ENCODE data around the gene GLI2. TPM values are rescaled to one million over a fixed set of nuclear protein-coding genes. Genes with fewer than 3 reads are reported as not detected.

GLI2 gene
- total and polyA plus RNA-seq, 2 of the 13 experiments (the other 11 are each of a cell fraction or from before 2014, with no cell fraction given): not detected

DNA sequence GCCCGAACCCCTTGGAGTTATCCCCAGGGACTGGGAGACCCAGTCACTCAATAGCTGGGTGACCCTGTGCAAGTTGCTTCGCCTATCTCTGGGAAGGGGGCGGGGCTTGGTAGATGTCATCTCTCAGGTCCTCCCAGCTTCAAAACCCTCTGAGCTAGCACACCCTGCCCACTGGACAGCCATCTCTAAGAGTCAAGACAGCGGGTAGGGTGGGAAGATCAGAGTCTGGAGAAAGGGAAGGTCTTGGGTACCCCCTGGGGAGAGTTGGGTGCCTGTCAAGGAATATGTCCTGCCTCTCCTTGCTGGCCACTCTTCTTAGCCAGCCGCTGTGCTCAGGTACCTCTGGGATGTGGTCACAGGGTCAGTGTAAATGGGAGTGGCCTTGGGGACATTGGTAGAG, 8.0 kb downstream of the GLI2 start (continued):
- TF ChIP-seq, protein P1, sequence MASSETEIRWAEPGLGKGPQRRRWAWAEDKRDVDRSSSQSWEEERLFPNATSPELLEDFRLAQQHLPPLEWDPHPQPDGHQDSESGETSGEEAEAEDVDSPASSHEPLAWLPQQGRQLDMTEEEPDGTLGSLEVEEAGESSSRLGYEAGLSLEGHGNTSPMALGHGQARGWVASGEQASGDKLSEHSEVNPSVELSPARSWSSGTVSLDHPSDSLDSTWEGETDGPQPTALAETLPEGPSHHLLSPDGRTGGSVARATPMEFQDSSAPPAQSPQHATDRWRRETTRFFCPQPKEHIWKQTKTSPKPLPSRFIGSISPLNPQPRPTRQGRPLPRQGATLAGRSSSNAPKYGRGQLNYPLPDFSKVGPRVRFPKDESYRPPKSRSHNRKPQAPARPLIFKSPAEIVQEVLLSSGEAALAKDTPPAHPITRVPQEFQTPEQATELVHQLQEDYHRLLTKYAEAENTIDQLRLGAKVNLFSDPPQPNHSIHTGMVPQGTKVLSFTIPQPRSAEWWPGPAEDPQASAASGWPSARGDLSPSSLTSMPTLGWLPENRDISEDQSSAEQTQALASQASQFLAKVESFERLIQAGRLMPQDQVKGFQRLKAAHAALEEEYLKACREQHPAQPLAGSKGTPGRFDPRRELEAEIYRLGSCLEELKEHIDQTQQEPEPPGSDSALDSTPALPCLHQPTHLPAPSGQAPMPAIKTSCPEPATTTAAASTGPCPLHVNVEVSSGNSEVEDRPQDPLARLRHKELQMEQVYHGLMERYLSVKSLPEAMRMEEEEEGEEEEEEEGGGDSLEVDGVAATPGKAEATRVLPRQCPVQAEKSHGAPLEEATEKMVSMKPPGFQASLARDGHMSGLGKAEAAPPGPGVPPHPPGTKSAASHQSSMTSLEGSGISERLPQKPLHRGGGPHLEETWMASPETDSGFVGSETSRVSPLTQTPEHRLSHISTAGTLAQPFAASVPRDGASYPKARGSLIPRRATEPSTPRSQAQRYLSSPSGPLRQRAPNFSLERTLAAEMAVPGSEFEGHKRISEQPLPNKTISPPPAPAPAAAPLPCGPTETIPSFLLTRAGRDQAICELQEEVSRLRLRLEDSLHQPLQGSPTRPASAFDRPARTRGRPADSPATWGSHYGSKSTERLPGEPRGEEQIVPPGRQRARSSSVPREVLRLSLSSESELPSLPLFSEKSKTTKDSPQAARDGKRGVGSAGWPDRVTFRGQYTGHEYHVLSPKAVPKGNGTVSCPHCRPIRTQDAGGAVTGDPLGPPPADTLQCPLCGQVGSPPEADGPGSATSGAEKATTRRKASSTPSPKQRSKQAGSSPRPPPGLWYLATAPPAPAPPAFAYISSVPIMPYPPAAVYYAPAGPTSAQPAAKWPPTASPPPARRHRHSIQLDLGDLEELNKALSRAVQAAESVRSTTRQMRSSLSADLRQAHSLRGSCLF (CRISPR knock-in tag; IDR thresholded peaks at IDR 0.05; ENCODE audit: borderline replicate concordance): no peak
- no peak for TF ChIP-seq SRSF1 (optimal IDR thresholded peaks at IDR 0.05; ENCODE audit: low read depth, low read length)

DNA sequence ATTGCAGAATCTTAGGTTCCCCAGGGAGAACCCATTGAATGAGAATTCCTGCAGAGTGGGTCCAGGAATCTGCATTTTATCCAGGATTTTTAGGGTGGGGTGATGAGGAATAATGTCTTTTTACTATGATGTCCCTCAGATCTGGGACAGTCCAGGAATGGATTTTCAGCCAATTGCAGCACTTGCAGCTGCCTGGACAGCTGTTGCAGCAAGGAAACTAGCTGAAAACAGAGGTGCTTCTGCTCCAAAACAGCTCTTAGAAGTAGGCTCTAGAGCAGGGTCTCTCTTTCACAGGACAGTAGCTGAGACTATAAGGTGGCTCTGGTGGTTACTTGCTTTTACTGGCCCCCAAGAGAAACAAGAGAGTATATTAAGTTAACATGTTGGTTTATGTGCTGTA, 9.1 kb downstream of the GLI2 start:
- POLR2A ChIA-PET: no interaction called here
- Histone ChIP-seq H3K4me3 (replicated peaks in 1 of 3; ENCODE audit: insufficient read depth in 1 of 3, low read depth in 2 of 3, low read length in 3 of 3) (no peak overlapping the region), H3K79me2 (ENCODE audit: insufficient read depth, low read length) (no peaks in the 10 kb centered on the region), H4K20me1 (ENCODE audit: insufficient read depth, low read length) (no peaks in the 10 kb centered on the region), H3K4me2 (ENCODE audit: low read depth, low read length) (no peak overlapping the region), H3K9ac (ENCODE audit: insufficient read depth, low read depth, low read length) (no peak overlapping the region), H2AFZ (ENCODE audit: low read length) (no peak overlapping the region), H3K27ac (ENCODE audit: extremely low read length, insufficient read depth, low read length) (no peak overlapping the region), H3K4me1 (ENCODE audit: insufficient read depth, low read length) (peaks cover 13% of the 10 kb centered on the region; the same call in 1 of the 2 replicates), H3K36me3 (replicated peaks in 1 of 2; ENCODE audit: control insufficient read depth in 1 of 2, insufficient read depth in 2 of 2, low read length in 2 of 2) (no peaks in the 10 kb centered on the region), H3K27me3 (ENCODE audit: control insufficient read depth in 1 of 2, insufficient read depth in 2 of 2, low read length in 2 of 2) (peaks cover 10 to 73% of the 10 kb centered on the region in 2 experiments), H3K9me3 (ENCODE audit: low read length) (no peaks in the 10 kb centered on the region)
- in situ Hi-C loops (cut with HindIII; ENCODE audit: extremely low pct_ligation_motif_present, low pct_unique_long_range_greater_than_20kb): no loop called here
- FAIRE-seq (no peak), DNase-seq (ENCODE audit: low spot score) (no peak), ATAC-seq (no peak)
- BruUV-seq (replicated peaks): no TSS peak
- CTCF ChIA-PET (ENCODE audit: low intra/inter-chr PET ratio, low total read pairs): no interaction called here
- intact Hi-C loops (cut with micrococcal nuclease; ENCODE audit: unreplicated experiment): loop anchor here (5.0 kb wide), 1 partner anchor 508 kb away; no protein-coding TSS in a partner anchor
- TF ChIP-seq MATR3 (CRISPR knock-in tag; IDR thresholded peaks at IDR 0.05): no peak
- TF ChIP-seq KLF16 (CRISPR knock-in tag; IDR thresholded peaks at IDR 0.05): no peak
- no peak for TF ChIP-seq FOSL2 (CRISPR knock-in tag; IDR thresholded peaks at IDR 0.05)
- no peak for TF ChIP-seq CC2D1A (CRISPR knock-in tag; IDR thresholded peaks at IDR 0.05)
- TF ChIP-seq, protein P2, sequence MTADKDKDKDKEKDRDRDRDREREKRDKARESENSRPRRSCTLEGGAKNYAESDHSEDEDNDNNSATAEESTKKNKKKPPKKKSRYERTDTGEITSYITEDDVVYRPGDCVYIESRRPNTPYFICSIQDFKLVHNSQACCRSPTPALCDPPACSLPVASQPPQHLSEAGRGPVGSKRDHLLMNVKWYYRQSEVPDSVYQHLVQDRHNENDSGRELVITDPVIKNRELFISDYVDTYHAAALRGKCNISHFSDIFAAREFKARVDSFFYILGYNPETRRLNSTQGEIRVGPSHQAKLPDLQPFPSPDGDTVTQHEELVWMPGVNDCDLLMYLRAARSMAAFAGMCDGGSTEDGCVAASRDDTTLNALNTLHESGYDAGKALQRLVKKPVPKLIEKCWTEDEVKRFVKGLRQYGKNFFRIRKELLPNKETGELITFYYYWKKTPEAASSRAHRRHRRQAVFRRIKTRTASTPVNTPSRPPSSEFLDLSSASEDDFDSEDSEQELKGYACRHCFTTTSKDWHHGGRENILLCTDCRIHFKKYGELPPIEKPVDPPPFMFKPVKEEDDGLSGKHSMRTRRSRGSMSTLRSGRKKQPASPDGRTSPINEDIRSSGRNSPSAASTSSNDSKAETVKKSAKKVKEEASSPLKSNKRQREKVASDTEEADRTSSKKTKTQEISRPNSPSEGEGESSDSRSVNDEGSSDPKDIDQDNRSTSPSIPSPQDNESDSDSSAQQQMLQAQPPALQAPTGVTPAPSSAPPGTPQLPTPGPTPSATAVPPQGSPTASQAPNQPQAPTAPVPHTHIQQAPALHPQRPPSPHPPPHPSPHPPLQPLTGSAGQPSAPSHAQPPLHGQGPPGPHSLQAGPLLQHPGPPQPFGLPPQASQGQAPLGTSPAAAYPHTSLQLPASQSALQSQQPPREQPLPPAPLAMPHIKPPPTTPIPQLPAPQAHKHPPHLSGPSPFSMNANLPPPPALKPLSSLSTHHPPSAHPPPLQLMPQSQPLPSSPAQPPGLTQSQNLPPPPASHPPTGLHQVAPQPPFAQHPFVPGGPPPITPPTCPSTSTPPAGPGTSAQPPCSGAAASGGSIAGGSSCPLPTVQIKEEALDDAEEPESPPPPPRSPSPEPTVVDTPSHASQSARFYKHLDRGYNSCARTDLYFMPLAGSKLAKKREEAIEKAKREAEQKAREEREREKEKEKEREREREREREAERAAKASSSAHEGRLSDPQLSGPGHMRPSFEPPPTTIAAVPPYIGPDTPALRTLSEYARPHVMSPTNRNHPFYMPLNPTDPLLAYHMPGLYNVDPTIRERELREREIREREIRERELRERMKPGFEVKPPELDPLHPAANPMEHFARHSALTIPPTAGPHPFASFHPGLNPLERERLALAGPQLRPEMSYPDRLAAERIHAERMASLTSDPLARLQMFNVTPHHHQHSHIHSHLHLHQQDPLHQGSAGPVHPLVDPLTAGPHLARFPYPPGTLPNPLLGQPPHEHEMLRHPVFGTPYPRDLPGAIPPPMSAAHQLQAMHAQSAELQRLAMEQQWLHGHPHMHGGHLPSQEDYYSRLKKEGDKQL (CRISPR knock-in tag; IDR thresholded peaks at IDR 0.05; ENCODE audit: low read depth): no peak
- no peak for TF ChIP-seq ZNF766 (CRISPR knock-in tag; IDR thresholded peaks at IDR 0.05; ENCODE audit: borderline replicate concordance)
- no peak for TF ChIP-seq SRSF9 (IDR thresholded peaks at IDR 0.05; ENCODE audit: borderline replicate concordance, insufficient read depth, low read depth, low read length, poor library complexity, severe bottlenecking)
- TF ChIP-seq CHD4 (IDR thresholded peaks at IDR 0.05; ENCODE audit: borderline replicate concordance, low read length): no peak
- no peak for TF ChIP-seq NFIC (IDR thresholded peaks at IDR 0.05; ENCODE audit: low read length)
- no peak for TF ChIP-seq ZNF891 (CRISPR knock-in tag; IDR thresholded peaks at IDR 0.05)
- no peak for TF ChIP-seq ZMYM2 (CRISPR knock-in tag; IDR thresholded peaks at IDR 0.05)
- no peak for TF ChIP-seq ZNF431 (CRISPR knock-in tag; IDR thresholded peaks at IDR 0.05; ENCODE audit: borderline replicate concordance, low read depth)
